SK-N-SH (cell line): Measurements from ENCODE around the gene PDZRN4. TPM values are rescaled to one million over a fixed set of nuclear protein-coding genes. Genes with fewer than 3 reads are reported as not detected.

Source experiments
- CTCF ChIA-PET: fragments of 300-600, 350-600 bp; formaldehyde crosslinking; extraction: SDS; loops from one replicate; lab custom pipeline; 2021; lab: Yijun Ruan, JAX
- POLR2A ChIA-PET: fragments of 350-600 bp; sonication (Branson Sonifier 250); formaldehyde crosslinking; extraction: SDS; loops from one replicate; lab custom pipeline; 2020; ENCODE audit warnings: antibody characterized with exemption, inconsistent platforms; lab: Yijun Ruan, JAX
- DNase-seq: peaks from one replicate; pipeline ENCODE4 v3.0.0; 2012
- H2AFZ ChIP-seq: fragments of 200-600 bp; sonication (generic); 2 replicates; pipeline ENCODE4 v1.8.1; 2016; ENCODE audit warnings: antibody characterized with exemption, mild to moderate bottlenecking, low read depth
- H3F3A ChIP-seq: fragments of 200-600 bp; sonication (generic); replicated peaks from 2 replicates; pipeline ENCODE3; 2016; ENCODE audit warnings: antibody characterized with exemption, mild to moderate bottlenecking; ENCODE audit not compliant: insufficient read depth
- H3K27ac ChIP-seq, 2 experiments: fragments of 200-500 bp in 1 of 2; fragments of 200-600 bp in 1 of 2; sonication (Bioruptor generic) in 1 of 2; sonication (generic), shearing (Covaris generic) in 1 of 2; 2 replicates each; pipeline versions ENCODE4 v1.5.1 to v1.6.1; 2014 to 2016; ENCODE audit warnings: low read depth in 2 of 2, inconsistent platforms in 1 of 2, low read length in 1 of 2, mild to moderate bottlenecking in 1 of 2, mixed read lengths in 1 of 2
- H3K27me3 ChIP-seq: fragments of 200-600 bp; sonication (generic), shearing (Covaris generic); 2 replicates; pipeline ENCODE4 v1.6.1; 2016; ENCODE audit warnings: mixed run types; ENCODE audit not compliant: insufficient read depth
- H3K36me3 ChIP-seq, 2 experiments: fragments of 200-500 bp in 1 of 2; fragments of 200-600 bp in 1 of 2; sonication (Bioruptor generic) in 1 of 2; sonication (generic) in 1 of 2; replicated peaks in 1 of 2; 2 replicates each; pipeline versions ENCODE3 to v1.5.1; 2014 to 2016; ENCODE audit warnings: low read length in 1 of 2, mild to moderate bottlenecking in 1 of 2; ENCODE audit not compliant: insufficient read depth in 2 of 2, control insufficient read depth in 1 of 2
- H3K4me1 ChIP-seq, 2 experiments: fragments of 200-500 bp in 1 of 2; fragments of 200-600 bp in 1 of 2; sonication (Bioruptor generic) in 1 of 2; sonication (generic), shearing (Covaris generic) in 1 of 2; 2 replicates each; pipeline versions ENCODE4 v1.5.1 to v1.6.1; 2014 to 2016; ENCODE audit warnings: low read depth in 1 of 2, low read length in 1 of 2, mixed run types in 1 of 2; ENCODE audit not compliant: insufficient read depth in 2 of 2, control insufficient read depth in 1 of 2
- H3K4me2 ChIP-seq: fragments of 200-600 bp; sonication (generic), shearing (Covaris generic); 2 replicates; pipeline ENCODE4 v1.6.1; 2017; ENCODE audit warnings: mixed run types
- H3K4me3 ChIP-seq, 2 experiments: fragments of 200-500 bp in 1 of 2; fragments of 200-600 bp in 1 of 2; sonication (Bioruptor generic) in 1 of 2; sonication (generic), shearing (Covaris generic) in 1 of 2; 2 replicates each; pipeline versions ENCODE4 v1.5.1 to v1.8.1; 2014 to 2016; ENCODE audit warnings: low read depth in 2 of 2, inconsistent platforms in 1 of 2, low read length in 1 of 2, mild to moderate bottlenecking in 1 of 2, mixed read lengths in 1 of 2, moderate library complexity in 1 of 2
- H3K79me2 ChIP-seq: fragments of 200-600 bp; sonication (generic); 2 replicates; pipeline ENCODE4 v1.8.1; 2017; ENCODE audit warnings: mild to moderate bottlenecking; ENCODE audit not compliant: insufficient read depth
- H3K9ac ChIP-seq: fragments of 200-600 bp; sonication (generic); 2 replicates; pipeline ENCODE4 v1.6.1; 2017; ENCODE audit warnings: mixed run types
- H3K9me2 ChIP-seq: fragments of 200-600 bp; sonication (generic); 2 replicates; pipeline ENCODE4 v1.6.1; 2017; ENCODE audit warnings: mixed run types
- H3K9me3 ChIP-seq: fragments of 200-600 bp; sonication (generic); 2 replicates; pipeline ENCODE4 v1.6.1; 2017; ENCODE audit warnings: mixed run types, mild to moderate bottlenecking, moderate library complexity
- H4K20me1 ChIP-seq: fragments of 200-600 bp; sonication (generic); 2 replicates; pipeline ENCODE4 v1.6.1; 2017; ENCODE audit warnings: mild to moderate bottlenecking, mixed run types; ENCODE audit not compliant: insufficient read depth
- CTCF ChIP-seq: fragments of 200-600 bp; sonication (generic); IDR thresholded peaks from 2 replicates; pipeline ENCODE4 v1.6.1; 2017; ENCODE audit warnings: antibody characterized with exemption, mild to moderate bottlenecking, moderate library complexity
- ELF1 ChIP-seq: IDR thresholded peaks from 2 replicates; pipeline ENCODE4 v1.4.0; 2012
- EP300 ChIP-seq, 2 experiments: IDR thresholded peaks; 2 replicates each; pipeline versions ENCODE4 v1.4.0 to v1.6.1; 2012; ENCODE audit warnings: borderline replicate concordance in 1 of 2, low read depth in 1 of 2, low read length in 1 of 2
- GABPA ChIP-seq: IDR thresholded peaks from 2 replicates; pipeline ENCODE4 v1.4.0; 2012; ENCODE audit warnings: low read depth, mild to moderate bottlenecking
- IRF3 ChIP-seq: fragments of 150-350 bp; IDR thresholded peaks from 2 replicates; pipeline ENCODE4 v1.6.1; 2016; ENCODE audit warnings: mild to moderate bottlenecking, low read depth, low read length
- MAX ChIP-seq: IDR thresholded peaks from 2 replicates; pipeline ENCODE4 v1.4.0; 2012; ENCODE audit warnings: low read depth
- MEF2A ChIP-seq: IDR thresholded peaks from 2 replicates; pipeline ENCODE4 v1.4.0; 2012; ENCODE audit warnings: low read depth, borderline replicate concordance
- RAD21 ChIP-seq: IDR thresholded peaks from 2 replicates; pipeline ENCODE4 v1.6.1; 2012; ENCODE audit warnings: mild to moderate bottlenecking, low read length
- RCOR1 ChIP-seq: fragments of 150-350 bp; IDR thresholded peaks from 2 replicates; pipeline ENCODE4 v1.6.1; 2017; ENCODE audit warnings: antibody characterized with exemption, low read length
- RFX5 ChIP-seq: IDR thresholded peaks from 2 replicates; pipeline ENCODE4 v1.6.1; 2012; ENCODE audit warnings: mild to moderate bottlenecking, improper control_type of control experiment, low read length
- SIN3A ChIP-seq: IDR thresholded peaks from 2 replicates; pipeline ENCODE4 v1.6.1; 2012; ENCODE audit warnings: low read depth, mild to moderate bottlenecking, low read length, moderate library complexity, borderline replicate concordance
- SMC3 ChIP-seq: IDR thresholded peaks from 2 replicates; pipeline ENCODE4 v1.6.1; 2012; ENCODE audit warnings: low read depth, low read length, improper control_type of control experiment
- WGBS: methylation state at CpG from one replicate; pipeline ENCODE4 v1.1.6; 2017; ENCODE audit warnings: low lambda C conversion rate; 5-methylcytosine and 5-hydroxymethylcytosine counted together
- polyA plus RNA-seq, 3 experiments: library from polyadenylated mRNA; depleted of rRNA; stranded (reverse); fragments of >200 nt; gene quantifications; 2 replicates each; pipeline ENCODE4 v1.2.3, GENCODE V29; 2012

PDZRN4 gene
- polyA plus RNA-seq, 1 of the 3 experiments (the other 2 are of a cell fraction): 0.02 TPM

- TF ChIP-seq IRF3: no peak
- no peak for TF ChIP-seq CTCF
- TF ChIP-seq EP300 (IDR thresholded peaks at IDR 0.05; ENCODE audit: borderline replicate concordance in 1 of 2, low read depth in 1 of 2, low read length in 1 of 2): no peak
- no peak for TF ChIP-seq GABPA
- TF ChIP-seq RFX5: no peak
Observed at GRCh38 chr12:41604830-41605229, 416.7 kb downstream of the PDZRN4 start (continued).

GRCh38 chr12:41605545-41606305 lies 417.6 kb downstream of the PDZRN4 start:
- Histone ChIP-seq H3K4me2 (no peak overlapping the region), H3K27me3 (no peaks in the 10 kb centered on the region), H3K36me3 (no peaks in the 10 kb centered on the region), H3K79me2 (no peaks in the 10 kb centered on the region), H3K9ac (no peak overlapping the region), H3K9me2 (no peaks in the 10 kb centered on the region), H3K4me1 (no peaks in the 10 kb centered on the region; a peak in 1 of 4 replicates), H4K20me1 (no peaks in the 10 kb centered on the region), H3K4me3 (no peak overlapping the region), H3K27ac (no peak overlapping the region), H2AFZ (no peak overlapping the region), H3F3A (no peaks in the 10 kb centered on the region), H3K9me3 (no peaks in the 10 kb centered on the region)
- no peak for TF ChIP-seq ELF1
- TF ChIP-seq SIN3A: no peak
- no peak for TF ChIP-seq EP300 (IDR thresholded peaks at IDR 0.05; ENCODE audit: borderline replicate concordance in 1 of 2, low read depth in 1 of 2, low read length in 1 of 2)
- no peak for TF ChIP-seq RAD21
- TF ChIP-seq SMC3: no peak
- no peak for TF ChIP-seq MAX
- no peak for TF ChIP-seq RCOR1
- no peak for TF ChIP-seq IRF3
- TF ChIP-seq MEF2A: no peak
- DNase-seq: no peak
- ChIA-PET POLR2A (no interaction called here), CTCF (interaction anchor here (1.3 kb wide), 1 partner anchor 418 kb away, joined by 4 read pairs; no protein-coding TSS in a partner anchor)
- 82% methylated on average over 16 of the region's 16 CpGs for WGBS
